ENCODE results near the gene MPLKIP.
"Not testable (repeated sequence)": the region's sequence is repeated elsewhere in the genome, so short reads cannot be mapped to it uniquely, and the experiment has no call there.

Gene MPLKIP

DNA sequence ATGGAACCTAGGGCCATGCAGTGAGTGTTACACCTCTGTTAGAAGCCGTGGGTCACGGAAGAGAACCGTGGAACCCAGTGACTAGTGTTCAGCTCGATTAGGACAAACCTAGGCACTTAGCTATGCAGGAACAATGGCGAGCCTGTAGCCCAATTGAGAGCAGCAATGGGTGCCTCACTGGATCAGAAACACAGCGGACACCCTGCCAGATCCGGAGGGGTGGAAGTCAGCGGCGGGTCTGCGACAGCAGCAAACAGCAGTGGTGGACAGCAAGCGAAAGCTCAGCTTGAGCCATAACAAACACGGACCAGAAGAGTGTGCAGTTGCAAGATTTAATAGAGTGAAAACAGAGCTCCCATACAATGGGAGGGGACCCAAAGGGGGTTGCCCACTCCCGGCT, 38.7 kb upstream of the MPLKIP start:
- H3K18ac ChIP-seq (ENCODE audit: low read length); H3K4me3 ChIP-seq (ENCODE audit: low read length); H2BK5ac ChIP-seq (ENCODE audit: low read length); H4K5ac ChIP-seq (ENCODE audit: low read length); H2BK120ac ChIP-seq (ENCODE audit: low read depth, low read length); DNase-seq; H3K79me2 ChIP-seq (ENCODE audit: control insufficient read depth, insufficient read depth, low read length); H2BK15ac ChIP-seq (replicated peaks; ENCODE audit: low read depth); H3K9ac ChIP-seq (ENCODE audit: low read length); H3K4me1 ChIP-seq (ENCODE audit: control insufficient read depth, low read depth, low read length); H3K79me1 ChIP-seq (ENCODE audit: low read length); H3K27ac ChIP-seq (ENCODE audit: low read depth, low read length); H4K8ac ChIP-seq (ENCODE audit: low read depth, low read length); H3K56ac ChIP-seq (ENCODE audit: low read length); H3K4me2 ChIP-seq (ENCODE audit: low read length); H3K23ac ChIP-seq (ENCODE audit: low read length); H3K36me3 ChIP-seq (ENCODE audit: control insufficient read depth, insufficient read depth, low read length); H2AK5ac ChIP-seq (ENCODE audit: low read length); H3K4ac ChIP-seq (ENCODE audit: low read depth, low read length); H3K27me3 ChIP-seq (ENCODE audit: insufficient read depth, low read length, poor library complexity): not testable (repeated sequence)
- WGBS (ENCODE audit: extremely low coverage, insufficient coverage, low lambda C conversion rate), result no CpG with 5 or more reads among the region's 13 CpGs

DNA sequence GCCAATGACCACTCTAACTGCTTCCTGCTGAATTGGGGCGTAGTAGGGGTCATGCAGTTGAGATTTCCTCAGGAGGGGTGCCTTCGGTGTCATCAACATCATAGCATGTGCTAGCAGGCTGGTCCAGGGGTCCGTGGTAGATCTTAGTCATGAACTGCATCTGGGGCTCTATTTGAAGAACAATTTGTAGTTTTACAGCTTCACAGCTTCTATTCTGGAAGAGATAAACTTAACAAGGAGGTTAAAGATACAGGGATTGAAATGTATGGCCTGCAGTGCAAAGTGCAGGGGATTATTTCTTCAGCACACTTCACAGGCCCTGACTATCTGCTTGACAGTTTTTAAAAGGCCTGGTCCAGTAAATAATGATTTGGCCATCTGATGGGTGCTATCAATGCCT, 33.8 kb upstream of the MPLKIP start:
- H3K4me1 ChIP-seq (ENCODE audit: control insufficient read depth, low read depth, low read length); H3K4ac ChIP-seq (ENCODE audit: low read depth, low read length); H3K27ac ChIP-seq (ENCODE audit: low read depth, low read length); DNase-seq; H2BK120ac ChIP-seq (ENCODE audit: low read depth, low read length); H2AK5ac ChIP-seq (ENCODE audit: low read length); H4K8ac ChIP-seq (ENCODE audit: low read depth, low read length); H2BK15ac ChIP-seq (replicated peaks; ENCODE audit: low read depth); H3K79me1 ChIP-seq (ENCODE audit: low read length); H3K4me2 ChIP-seq (ENCODE audit: low read length); H3K79me2 ChIP-seq (ENCODE audit: control insufficient read depth, insufficient read depth, low read length); H3K27me3 ChIP-seq (ENCODE audit: insufficient read depth, low read length, poor library complexity); H3K4me3 ChIP-seq (ENCODE audit: low read length); H2BK5ac ChIP-seq (ENCODE audit: low read length); H3K9ac ChIP-seq (ENCODE audit: low read length); H3K23ac ChIP-seq (ENCODE audit: low read length); H3K56ac ChIP-seq (ENCODE audit: low read length); H3K36me3 ChIP-seq (ENCODE audit: control insufficient read depth, insufficient read depth, low read length); H4K5ac ChIP-seq (ENCODE audit: low read length); H3K18ac ChIP-seq (ENCODE audit: low read length): not testable (repeated sequence)
- no CpG with 5 or more reads among the region's 3 CpGs for WGBS (ENCODE audit: extremely low coverage, insufficient coverage, low lambda C conversion rate)

DNA sequence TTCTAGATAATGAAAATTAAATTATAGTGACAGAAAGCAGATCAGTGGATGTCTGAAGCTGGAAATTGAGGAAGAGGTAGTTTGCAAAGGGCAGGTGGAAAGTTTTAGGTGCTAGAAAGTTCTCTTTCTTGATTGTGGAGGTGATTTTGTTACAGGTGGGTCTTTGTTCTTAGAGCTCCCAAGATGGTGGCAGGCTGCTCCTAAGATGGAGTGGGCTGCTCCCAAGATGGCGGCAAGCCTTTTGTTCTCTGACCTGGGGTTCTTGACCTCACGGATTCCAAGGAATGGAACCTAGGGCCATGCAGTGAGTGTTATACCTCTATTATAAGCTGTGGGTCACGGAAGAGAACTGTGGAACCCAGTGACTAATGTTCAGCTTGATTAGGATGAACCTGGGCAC, 32.9 kb upstream of the MPLKIP start:
- H2BK5ac ChIP-seq (ENCODE audit: low read length), result no peak overlapping the region
- H3K27ac ChIP-seq (ENCODE audit: low read depth, low read length), result no peak overlapping the region
- H3K4me1 ChIP-seq (ENCODE audit: control insufficient read depth, low read depth, low read length), result no peaks in the 10 kb centered on the region
- no peaks in the 10 kb centered on the region for H3K79me1 ChIP-seq (ENCODE audit: low read length)
- no peak overlapping the region for H3K9ac ChIP-seq (ENCODE audit: low read length)
- H3K79me2 ChIP-seq (ENCODE audit: control insufficient read depth, insufficient read depth, low read length), result no peaks in the 10 kb centered on the region
- no peak overlapping the region for H3K4me2 ChIP-seq (ENCODE audit: low read length)
- no peaks in the 10 kb centered on the region for H3K36me3 ChIP-seq (ENCODE audit: control insufficient read depth, insufficient read depth, low read length)
- no peak overlapping the region for H3K56ac ChIP-seq (ENCODE audit: low read length)
- H3K4ac ChIP-seq (ENCODE audit: low read depth, low read length), result no peak overlapping the region
- DNase-seq, result no peak
- no peak overlapping the region for H3K18ac ChIP-seq (ENCODE audit: low read length)
- no peaks in the 10 kb centered on the region for H3K27me3 ChIP-seq (ENCODE audit: insufficient read depth, low read length, poor library complexity)
- no peak overlapping the region for H3K4me3 ChIP-seq (ENCODE audit: low read length)
- no peak overlapping the region for H2BK120ac ChIP-seq (ENCODE audit: low read depth, low read length)
- H4K5ac ChIP-seq (ENCODE audit: low read length), result no peak overlapping the region
- no peak overlapping the region for H2AK5ac ChIP-seq (ENCODE audit: low read length)
- H2BK15ac ChIP-seq (replicated peaks; ENCODE audit: low read depth), result no peak overlapping the region
- no peak overlapping the region for H4K8ac ChIP-seq (ENCODE audit: low read depth, low read length)
- H3K23ac ChIP-seq (ENCODE audit: low read length), result no peak overlapping the region
- no CpG with 5 or more reads among the region's 3 CpGs for WGBS (ENCODE audit: extremely low coverage, insufficient coverage, low lambda C conversion rate)

DNA sequence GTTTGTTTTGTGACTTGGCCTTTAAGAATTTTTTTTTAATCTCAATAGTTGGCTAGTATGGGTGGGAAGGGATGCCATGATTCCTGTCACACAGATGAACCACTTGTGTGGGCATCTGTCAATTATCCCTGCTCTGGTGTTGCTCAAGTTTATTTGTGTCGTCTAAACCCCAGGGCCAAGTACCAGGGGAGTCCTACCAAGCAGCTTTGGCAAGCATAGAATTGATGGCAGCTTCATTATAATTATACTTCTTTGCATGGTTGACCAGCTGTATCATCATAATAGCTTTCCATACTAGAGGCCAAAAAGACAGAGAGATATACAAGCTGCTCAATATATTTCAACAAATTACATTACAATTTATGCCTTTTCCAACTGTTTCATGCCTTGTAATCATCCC, 30.8 kb upstream of the MPLKIP start:
- Histone ChIP-seq H3K79me2 (ENCODE audit: control insufficient read depth, insufficient read depth, low read length) (no peaks in the 10 kb centered on the region), H4K5ac (ENCODE audit: low read length) (no peak overlapping the region), H2BK120ac (ENCODE audit: low read depth, low read length) (no peak overlapping the region), H2BK5ac (ENCODE audit: low read length) (no peak overlapping the region), H4K8ac (ENCODE audit: low read depth, low read length) (no peak overlapping the region), H3K4ac (ENCODE audit: low read depth, low read length) (no peak overlapping the region), H3K4me2 (ENCODE audit: low read length) (no peak overlapping the region), H3K27ac (ENCODE audit: low read depth, low read length) (no peak overlapping the region), H3K79me1 (ENCODE audit: low read length) (no peaks in the 10 kb centered on the region), H3K27me3 (ENCODE audit: insufficient read depth, low read length, poor library complexity) (no peaks in the 10 kb centered on the region), H3K56ac (ENCODE audit: low read length) (no peak overlapping the region), H3K4me3 (ENCODE audit: low read length) (no peak overlapping the region), H3K36me3 (ENCODE audit: control insufficient read depth, insufficient read depth, low read length) (no peaks in the 10 kb centered on the region), H2BK15ac (replicated peaks; ENCODE audit: low read depth) (no peak overlapping the region), H3K9ac (ENCODE audit: low read length) (no peak overlapping the region), H3K4me1 (ENCODE audit: control insufficient read depth, low read depth, low read length) (no peaks in the 10 kb centered on the region), H3K23ac (ENCODE audit: low read length) (no peak overlapping the region), H3K18ac (ENCODE audit: low read length) (no peak overlapping the region), H2AK5ac (ENCODE audit: low read length) (no peak overlapping the region)
- no peak for DNase-seq
- no CpG with 5 or more reads among the region's 1 CpG for WGBS (ENCODE audit: extremely low coverage, insufficient coverage, low lambda C conversion rate)

DNA sequence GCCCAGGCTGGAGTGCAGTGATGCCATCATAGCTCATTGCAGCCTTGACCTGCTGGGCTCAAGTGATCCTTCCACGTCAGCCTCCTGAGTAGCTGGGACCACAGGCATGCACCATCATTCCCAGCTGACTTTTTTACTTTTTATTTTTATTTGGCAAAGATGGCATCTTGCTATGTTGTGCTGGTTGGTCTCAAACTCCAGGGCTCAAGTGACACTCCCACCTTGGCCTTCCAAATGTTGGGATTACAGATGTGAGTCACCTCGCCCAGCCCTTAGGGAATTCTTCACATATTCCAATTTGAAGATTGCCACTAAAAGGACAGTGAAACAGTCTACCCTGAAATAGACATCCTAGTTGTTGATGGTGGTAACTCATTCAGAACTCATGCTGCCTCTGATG, 28.1 kb upstream of the MPLKIP start:
- no peaks in the 10 kb centered on the region for H3K27me3 ChIP-seq (ENCODE audit: insufficient read depth, low read length, poor library complexity)
- H3K79me2 ChIP-seq (ENCODE audit: control insufficient read depth, insufficient read depth, low read length), result no peaks in the 10 kb centered on the region
- no peak overlapping the region for H3K9ac ChIP-seq (ENCODE audit: low read length)
- no peak overlapping the region for H3K18ac ChIP-seq (ENCODE audit: low read length)
- no peak overlapping the region for H2BK15ac ChIP-seq (replicated peaks; ENCODE audit: low read depth)
- H4K8ac ChIP-seq (ENCODE audit: low read depth, low read length), result no peak overlapping the region
- H3K4me1 ChIP-seq (ENCODE audit: control insufficient read depth, low read depth, low read length), result no peaks in the 10 kb centered on the region
- no peaks in the 10 kb centered on the region for H3K79me1 ChIP-seq (ENCODE audit: low read length)
- no peak for DNase-seq
- no peak overlapping the region for H3K27ac ChIP-seq (ENCODE audit: low read depth, low read length)
- H3K4me2 ChIP-seq (ENCODE audit: low read length), result no peak overlapping the region
- no peaks in the 10 kb centered on the region for H3K36me3 ChIP-seq (ENCODE audit: control insufficient read depth, insufficient read depth, low read length)
- no peak overlapping the region for H3K23ac ChIP-seq (ENCODE audit: low read length)
- WGBS (ENCODE audit: extremely low coverage, insufficient coverage, low lambda C conversion rate), result no CpG with 5 or more reads among the region's 2 CpGs
- no peak overlapping the region for H3K4ac ChIP-seq (ENCODE audit: low read depth, low read length)
- no peak overlapping the region for H4K5ac ChIP-seq (ENCODE audit: low read length)
- no peak overlapping the region for H3K4me3 ChIP-seq (ENCODE audit: low read length)
- H2BK120ac ChIP-seq (ENCODE audit: low read depth, low read length), result no peak overlapping the region
- no peak overlapping the region for H2AK5ac ChIP-seq (ENCODE audit: low read length)
- no peak overlapping the region for H2BK5ac ChIP-seq (ENCODE audit: low read length)
- H3K56ac ChIP-seq (ENCODE audit: low read length), result no peak overlapping the region

DNA sequence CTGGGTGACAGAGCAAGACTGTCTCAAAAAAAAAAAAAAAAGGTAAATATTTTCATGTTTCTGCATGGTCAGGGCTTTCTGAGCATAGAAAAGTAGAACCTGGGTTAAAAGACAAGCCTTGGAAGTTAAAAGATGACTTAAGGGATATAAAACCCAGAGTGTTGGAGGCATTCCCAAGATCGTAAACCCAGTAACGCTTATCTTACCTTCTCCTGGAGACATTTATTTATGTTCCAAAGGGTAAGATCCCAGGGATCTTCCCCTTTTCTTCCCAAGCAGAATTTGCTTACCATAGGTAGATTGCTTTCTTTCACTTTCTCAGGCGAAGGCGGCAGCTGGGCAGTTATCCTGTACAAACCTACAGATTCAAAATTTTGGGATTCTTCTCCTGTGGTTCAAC, 22.6 kb upstream of the MPLKIP start:
- H3K4me1 ChIP-seq (ENCODE audit: control insufficient read depth, low read depth, low read length), result no peaks in the 10 kb centered on the region
- no peak overlapping the region for H4K8ac ChIP-seq (ENCODE audit: low read depth, low read length)
- H3K23ac ChIP-seq (ENCODE audit: low read length), result no peak overlapping the region
- H3K4me2 ChIP-seq (ENCODE audit: low read length), result no peak overlapping the region
- no peak overlapping the region for H2BK5ac ChIP-seq (ENCODE audit: low read length)
- no peak overlapping the region for H4K5ac ChIP-seq (ENCODE audit: low read length)
- H3K9ac ChIP-seq (ENCODE audit: low read length), result no peak overlapping the region
- H3K79me2 ChIP-seq (ENCODE audit: control insufficient read depth, insufficient read depth, low read length), result no peaks in the 10 kb centered on the region
- H2AK5ac ChIP-seq (ENCODE audit: low read length), result no peak overlapping the region
- no CpG with 5 or more reads among the region's 4 CpGs for WGBS (ENCODE audit: extremely low coverage, insufficient coverage, low lambda C conversion rate)
- H3K18ac ChIP-seq (ENCODE audit: low read length), result no peak overlapping the region
- H3K79me1 ChIP-seq (ENCODE audit: low read length), result no peaks in the 10 kb centered on the region
- no peak overlapping the region for H2BK15ac ChIP-seq (replicated peaks; ENCODE audit: low read depth)
- no peak overlapping the region for H3K56ac ChIP-seq (ENCODE audit: low read length)
- no peaks in the 10 kb centered on the region for H3K36me3 ChIP-seq (ENCODE audit: control insufficient read depth, insufficient read depth, low read length)
- no peak overlapping the region for H3K27ac ChIP-seq (ENCODE audit: low read depth, low read length)
- H3K4me3 ChIP-seq (ENCODE audit: low read length), result no peak overlapping the region
- no peaks in the 10 kb centered on the region for H3K27me3 ChIP-seq (ENCODE audit: insufficient read depth, low read length, poor library complexity)
- DNase-seq, result no peak
- H3K4ac ChIP-seq (ENCODE audit: low read depth, low read length), result no peak overlapping the region
- no peak overlapping the region for H2BK120ac ChIP-seq (ENCODE audit: low read depth, low read length)
